ENCODE results near the gene SUMO3.

Gene SUMO3

GRCh38 chr21:44800971-44801467, 16.8 kb downstream of the SUMO3 start:
- TF ChIP-seq CTCF (IDR thresholded peaks at IDR 0.05; ENCODE audit: low read depth, low read length) = peak; percentile 22
- no peak for DNase-seq (ENCODE audit: extremely low read depth, low read depth)

- peak; percentile 42 for TF ChIP-seq CTCF (IDR thresholded peaks at IDR 0.05; ENCODE audit: low read depth, low read length)
- DNase-seq (ENCODE audit: extremely low read depth, low read depth) = no peak
These were observed 17.8 kb downstream of the SUMO3 start for GRCh38 chr21:44800103-44800502.

DNA sequence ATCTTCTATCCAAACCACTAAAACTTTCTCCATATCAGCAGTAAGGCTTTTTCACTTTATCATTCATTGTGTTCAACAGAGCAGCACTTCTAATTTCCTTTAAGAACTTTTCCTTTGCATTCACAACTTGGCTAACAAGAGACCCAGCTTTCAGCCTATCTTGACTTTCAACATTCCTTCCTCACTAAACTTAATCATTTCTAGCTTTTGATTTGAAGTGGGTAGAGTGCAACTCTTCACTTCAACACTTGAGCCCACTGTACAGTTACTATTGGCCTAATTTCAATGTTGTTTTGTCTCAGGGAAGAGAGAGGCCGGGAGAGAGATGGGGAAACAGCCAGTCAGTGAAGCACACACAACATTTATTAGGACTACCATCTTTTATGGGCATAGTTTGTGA, 18.2 kb downstream of the SUMO3 start:
- TF ChIP-seq CTCF (IDR thresholded peaks at IDR 0.05; ENCODE audit: low read depth, low read length) = no peak
- DNase-seq (ENCODE audit: extremely low read depth, low read depth) = no peak

DNA sequence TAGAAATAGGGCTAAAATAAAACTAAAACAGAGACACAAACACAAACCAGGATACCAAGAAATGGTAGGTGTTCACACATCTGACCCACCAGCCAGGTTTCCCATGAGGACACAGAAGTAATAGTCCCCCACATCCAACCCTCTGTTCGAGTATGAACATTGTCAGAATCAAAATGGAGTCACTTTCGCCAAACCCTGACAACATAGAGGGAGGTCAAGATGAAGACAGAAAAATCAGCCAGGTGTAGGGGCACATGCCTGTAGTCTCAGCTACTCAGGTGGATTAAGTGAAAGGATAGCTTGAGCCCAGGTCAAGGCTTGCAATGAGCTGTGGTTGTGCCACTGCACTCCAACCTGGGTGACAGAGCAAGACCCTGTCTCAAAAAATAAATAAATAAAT, 20.1 kb downstream of the SUMO3 start:
- TF ChIP-seq CTCF (IDR thresholded peaks at IDR 0.05; ENCODE audit: low read depth, low read length) = no peak
- no peak for DNase-seq (ENCODE audit: extremely low read depth, low read depth)

GRCh38 chr21:44795342-44795741, 22.5 kb downstream of the SUMO3 start:
- no peak for DNase-seq (ENCODE audit: extremely low read depth, low read depth)
- no peak for TF ChIP-seq CTCF (IDR thresholded peaks at IDR 0.05; ENCODE audit: low read depth, low read length)

DNA sequence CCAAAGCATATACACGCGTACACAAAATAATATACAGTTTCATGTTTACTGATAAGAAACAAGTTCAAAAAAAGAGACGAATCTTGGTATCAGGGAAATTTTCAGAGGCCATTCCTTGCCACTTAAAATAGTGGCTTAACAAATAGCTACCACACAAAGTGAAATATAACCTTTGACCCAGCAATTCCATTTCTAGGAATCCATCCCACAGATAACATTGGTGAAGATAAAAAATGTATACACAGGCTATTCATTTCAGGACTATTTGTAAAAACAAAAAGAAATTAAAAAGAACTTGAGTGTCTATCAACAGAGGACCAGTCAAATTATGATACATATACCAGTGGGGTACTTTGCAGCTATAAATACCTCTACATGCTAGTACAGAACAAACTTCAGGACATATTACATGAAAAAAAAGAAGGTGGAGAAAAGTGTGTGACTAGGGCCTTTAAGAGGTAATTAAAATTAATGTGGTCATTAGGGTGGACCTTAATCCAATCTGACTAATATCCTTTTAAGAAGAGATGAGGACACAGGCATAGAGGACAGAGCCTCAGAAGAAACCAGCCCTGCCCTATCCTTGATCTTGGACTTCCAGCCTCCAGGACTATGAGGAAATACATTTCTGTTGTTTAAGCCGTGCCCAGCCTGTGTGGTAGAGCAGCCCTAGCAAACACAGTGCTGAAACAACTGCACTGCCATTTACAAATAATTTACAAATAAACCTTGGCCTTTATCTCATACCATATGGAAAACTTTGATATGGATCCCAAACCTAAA, 24.1 kb downstream of the SUMO3 start:
- no peak for DNase-seq (ENCODE audit: extremely low read depth, low read depth)
- TF ChIP-seq CTCF (IDR thresholded peaks at IDR 0.05; ENCODE audit: low read depth, low read length) = no peak

DNA sequence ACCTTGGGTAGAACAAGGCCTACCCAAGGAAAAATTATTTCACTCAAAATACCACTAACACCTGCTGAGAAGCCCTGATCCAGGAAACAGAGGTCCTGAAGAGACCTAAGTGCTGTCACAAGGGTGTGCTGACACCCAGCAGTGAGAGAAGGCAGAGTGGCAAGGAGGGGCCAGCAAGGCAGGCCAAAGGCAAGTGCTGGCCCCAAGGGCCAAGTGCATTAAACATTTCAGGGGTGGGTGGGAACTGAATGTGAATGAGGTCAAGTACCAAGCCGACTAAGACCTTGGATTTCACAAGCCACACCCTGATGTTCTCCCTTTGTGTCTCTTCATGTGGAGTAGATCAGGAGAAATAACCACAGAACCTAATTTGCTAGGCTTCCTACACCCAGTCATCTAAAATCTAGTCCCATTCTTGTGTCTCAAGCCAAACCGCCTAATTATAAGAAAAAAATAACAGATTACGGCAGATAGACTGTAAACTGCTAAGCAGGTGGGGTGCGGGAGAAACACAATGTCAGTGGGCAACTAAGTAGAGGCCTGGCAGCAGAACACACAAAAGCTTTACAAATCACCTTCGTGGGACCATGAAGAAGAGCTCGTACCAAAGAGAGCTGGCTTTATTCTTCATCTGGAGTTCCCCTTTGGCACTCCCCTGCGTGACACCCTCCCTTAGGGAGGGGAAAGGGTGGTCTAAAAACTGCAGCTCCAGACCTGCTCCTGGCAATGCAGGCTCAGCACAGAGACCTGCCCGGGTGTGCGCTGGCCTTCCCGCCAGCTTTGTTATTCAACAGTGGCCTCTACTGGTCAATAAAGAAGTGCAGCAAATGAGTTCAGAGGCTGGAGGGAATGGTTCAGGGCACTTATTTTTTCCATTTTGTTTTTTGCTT, 24.9 kb downstream of the SUMO3 start:
- TF ChIP-seq CTCF (IDR thresholded peaks at IDR 0.05; ENCODE audit: low read depth, low read length) = peak; percentile 73
- DNase-seq (ENCODE audit: extremely low read depth, low read depth) = no peak

All from AG09319 (cell line).